Duodenal mucosa (tissue), 2 donors: ENCODE measurements around the gene AXL.

Source experiments
- H3K27ac ChIP-seq: one replicate; pipeline ENCODE4 v1.7.0; 2013; ENCODE audit warnings: low read depth, low read length
- H3K27me3 ChIP-seq, 2 donors: one replicate each; pipeline ENCODE4 v1.7.0; 2013; ENCODE audit warnings: low read length in 2 of 2, control low read depth in 1 of 2; ENCODE audit not compliant: insufficient read depth in 2 of 2, control insufficient read depth in 1 of 2
- H3K36me3 ChIP-seq, 2 donors: one replicate each; pipeline ENCODE4 v1.7.0; 2013; ENCODE audit warnings: low read length in 2 of 2, control low read depth in 1 of 2; ENCODE audit not compliant: insufficient read depth in 2 of 2, control insufficient read depth in 1 of 2
- H3K4me1 ChIP-seq, 2 donors: one replicate each; pipeline ENCODE4 v1.7.0; 2013; ENCODE audit warnings: low read length in 2 of 2, control low read depth in 1 of 2; ENCODE audit not compliant: insufficient read depth in 2 of 2, control insufficient read depth in 1 of 2
- H3K4me3 ChIP-seq, 2 donors: one replicate each; pipeline ENCODE4 v1.7.0; 2013; ENCODE audit warnings: low read length in 2 of 2, low read depth in 1 of 2
- H3K9ac ChIP-seq, 2 donors: one replicate each; pipeline ENCODE4 v1.7.0; 2013; ENCODE audit warnings: low read length in 2 of 2, low read depth in 1 of 2
- H3K9me3 ChIP-seq, 2 donors: one replicate each; pipeline ENCODE4 v1.7.0; 2013; ENCODE audit warnings: low read length in 2 of 2, control low read depth in 1 of 2; ENCODE audit not compliant: control insufficient read depth in 1 of 2

Gene AXL

DNA sequence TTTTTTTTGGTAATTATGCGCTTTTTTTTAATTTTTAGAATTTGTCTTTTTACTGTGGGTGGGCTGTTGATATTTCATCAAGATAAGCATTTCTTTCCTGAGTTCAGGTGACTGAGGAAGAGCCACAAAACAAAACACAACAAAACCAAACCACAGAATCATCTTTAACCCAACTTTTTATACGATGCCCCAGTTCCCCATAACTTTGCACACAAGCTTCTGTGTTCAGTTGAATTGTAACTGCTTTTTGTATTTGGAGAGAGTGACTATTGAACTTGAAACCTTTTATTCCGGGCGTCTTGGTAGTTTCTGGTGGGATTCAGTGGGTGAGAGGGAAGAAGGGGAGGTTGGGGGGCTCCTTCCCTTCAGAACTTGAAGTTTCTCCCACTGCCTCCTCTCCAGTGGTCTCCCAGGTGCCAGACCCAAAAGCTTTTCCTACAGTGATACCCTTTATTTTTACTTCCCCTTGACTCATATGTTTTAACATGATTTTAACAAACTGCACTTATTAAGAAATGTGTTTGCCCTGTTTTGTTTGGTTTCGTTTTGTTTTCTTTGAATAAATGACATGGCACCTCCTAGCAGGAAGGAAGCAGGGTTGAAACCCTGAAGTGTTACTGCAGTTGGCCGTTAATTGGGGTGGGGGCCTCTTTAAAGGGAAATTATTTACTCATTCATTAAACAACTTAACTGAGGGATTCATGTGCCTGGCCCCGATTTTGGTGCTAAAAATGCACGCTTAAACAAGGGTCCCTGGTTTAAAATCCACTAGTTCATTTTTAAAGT, 88.3 kb downstream of the AXL start:
- Histone ChIP-seq H3K27me3 (no peaks in the 10 kb centered on the region), H3K4me1 (peaks cover 28 to 55% of the 10 kb centered on the region in 2 donors), H3K9ac (peak overlapping the region in 1 of 2 donors; percentile 88), H3K4me3 (no peak overlapping the region), H3K27ac (peak overlapping the region; percentile 59), H3K9me3 (no peaks in the 10 kb centered on the region), H3K36me3 (peaks cover 30 to 54% of the 10 kb centered on the region in 2 donors)

DNA sequence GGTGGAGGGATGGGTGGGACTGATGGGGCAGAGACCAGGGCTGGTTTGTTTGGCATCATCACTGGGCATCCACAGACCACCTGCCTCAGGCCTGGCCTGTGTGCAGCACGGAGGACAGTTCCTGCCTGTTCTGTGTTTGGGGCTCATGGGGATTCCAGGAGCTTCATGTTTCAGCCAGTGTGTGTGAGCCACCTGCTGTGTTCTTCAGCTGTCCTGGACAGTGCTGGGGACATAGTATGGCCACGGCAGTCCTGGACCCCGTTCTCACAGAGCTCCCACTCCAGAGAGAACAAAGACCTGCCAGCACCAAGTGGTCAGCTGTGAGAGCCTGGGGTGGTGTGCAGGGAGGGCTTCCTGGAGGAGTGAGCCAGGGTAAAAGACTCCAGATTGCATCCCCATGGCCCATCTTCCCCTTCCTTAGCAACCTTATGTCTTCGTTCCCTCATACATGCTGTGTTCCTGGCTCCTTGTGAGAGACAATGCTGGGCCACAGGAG, 89.0 kb downstream of the AXL start:
- Histone ChIP-seq H3K4me1 (peaks cover 28 to 55% of the 10 kb centered on the region in 2 donors), H3K36me3 (peaks cover 30 to 47% of the 10 kb centered on the region in 2 donors), H3K27me3 (no peaks in the 10 kb centered on the region), H3K4me3 (no peak overlapping the region), H3K9me3 (no peaks in the 10 kb centered on the region), H3K27ac (peak overlapping the region; percentile 59), H3K9ac (peak overlapping the region; percentile 67 to 88)

DNA sequence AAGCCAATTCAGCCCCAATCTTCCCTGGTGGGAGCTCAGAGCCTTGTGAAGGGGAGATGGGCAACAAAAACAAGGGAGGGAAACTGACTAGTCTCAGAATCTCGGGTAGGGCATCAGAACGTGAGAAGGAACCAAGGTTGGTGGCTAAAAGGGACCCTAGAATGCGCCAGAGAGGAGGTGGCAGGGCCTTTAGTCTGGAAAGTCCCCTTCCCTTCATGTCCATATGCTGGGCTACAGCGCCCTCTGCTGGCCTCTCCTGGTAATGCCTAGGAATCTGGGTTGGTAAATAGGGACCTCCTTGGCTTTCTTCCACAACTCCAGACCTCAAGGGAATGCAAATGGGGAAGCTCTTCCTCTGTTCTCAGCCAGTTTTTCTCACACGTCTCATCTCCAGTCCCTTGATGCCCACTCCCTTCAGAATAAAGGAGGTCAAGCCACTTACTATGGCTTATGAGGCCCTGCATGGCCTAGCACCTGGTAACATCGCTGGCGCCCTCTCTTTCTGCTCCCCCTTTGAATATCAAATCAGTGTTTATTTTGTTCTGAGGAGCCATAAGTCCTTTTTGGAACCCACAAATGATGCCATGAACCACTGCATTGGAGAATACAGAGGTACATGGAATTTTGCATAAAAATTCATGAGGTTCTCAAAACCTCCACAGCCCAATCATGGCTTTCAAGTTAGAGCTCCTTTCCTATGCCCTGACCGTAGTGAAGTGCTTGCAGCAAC, 89.6 kb downstream of the AXL start:
- Histone ChIP-seq H3K27ac (peak overlapping the region; percentile 59), H3K27me3 (no peaks in the 10 kb centered on the region), H3K36me3 (peaks cover 28 to 47% of the 10 kb centered on the region in 2 donors), H3K9me3 (no peaks in the 10 kb centered on the region), H3K9ac (peak overlapping the region; percentile 88 to 99), H3K4me3 (peak overlapping the region; percentile 82 to 99), H3K4me1 (peaks cover 28 to 53% of the 10 kb centered on the region in 2 donors)

DNA sequence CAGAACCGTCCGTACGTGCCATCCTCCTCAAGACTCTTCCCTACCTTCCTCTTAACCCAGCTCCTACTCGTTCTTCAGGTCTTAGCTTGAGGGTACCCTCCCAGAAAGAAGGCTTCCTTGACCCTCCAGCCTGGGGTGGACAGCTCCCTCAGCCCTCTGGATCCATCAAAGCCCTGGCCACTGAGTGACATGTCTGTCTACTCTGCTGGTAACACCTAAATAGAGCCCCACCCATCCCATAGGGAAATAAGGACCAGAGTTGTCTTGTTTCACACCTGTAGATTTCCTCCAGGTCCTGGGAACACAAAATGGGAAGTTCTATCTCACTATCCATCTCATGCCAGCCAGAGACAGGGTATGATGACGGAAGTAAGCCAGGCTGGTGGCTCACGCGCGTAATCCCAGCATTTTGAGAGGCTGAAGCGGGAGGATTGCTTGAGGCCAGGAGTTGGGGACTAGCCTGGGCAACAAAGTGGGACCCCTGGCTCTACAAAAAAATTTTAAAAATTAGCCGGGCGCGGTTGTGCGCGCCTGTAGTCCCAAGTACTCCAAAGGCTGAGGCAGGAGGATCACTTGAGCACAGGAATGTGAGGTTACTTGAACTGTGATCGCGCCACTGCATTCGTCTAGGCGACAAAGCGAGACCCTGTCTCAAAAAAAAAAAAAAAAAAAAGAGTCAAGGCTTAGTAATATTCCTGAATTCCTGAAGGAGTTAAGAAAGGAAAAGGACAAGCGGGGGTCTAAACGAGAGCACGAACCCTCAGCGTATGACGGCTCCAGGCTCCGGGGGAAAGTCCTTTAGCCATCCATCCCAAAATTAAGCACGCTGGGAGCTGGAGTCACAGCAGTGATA, 90.4 kb downstream of the AXL start:
- Histone ChIP-seq H3K9ac (peak overlapping the region; percentile 88 to 99), H3K9me3 (no peaks in the 10 kb centered on the region), H3K4me3 (peak overlapping the region; percentile 82 to 99), H3K27ac (peak overlapping the region; percentile 93), H3K36me3 (peaks cover 20 to 46% of the 10 kb centered on the region in 2 donors), H3K4me1 (peaks cover 26 to 46% of the 10 kb centered on the region in 2 donors), H3K27me3 (no peaks in the 10 kb centered on the region)

DNA sequence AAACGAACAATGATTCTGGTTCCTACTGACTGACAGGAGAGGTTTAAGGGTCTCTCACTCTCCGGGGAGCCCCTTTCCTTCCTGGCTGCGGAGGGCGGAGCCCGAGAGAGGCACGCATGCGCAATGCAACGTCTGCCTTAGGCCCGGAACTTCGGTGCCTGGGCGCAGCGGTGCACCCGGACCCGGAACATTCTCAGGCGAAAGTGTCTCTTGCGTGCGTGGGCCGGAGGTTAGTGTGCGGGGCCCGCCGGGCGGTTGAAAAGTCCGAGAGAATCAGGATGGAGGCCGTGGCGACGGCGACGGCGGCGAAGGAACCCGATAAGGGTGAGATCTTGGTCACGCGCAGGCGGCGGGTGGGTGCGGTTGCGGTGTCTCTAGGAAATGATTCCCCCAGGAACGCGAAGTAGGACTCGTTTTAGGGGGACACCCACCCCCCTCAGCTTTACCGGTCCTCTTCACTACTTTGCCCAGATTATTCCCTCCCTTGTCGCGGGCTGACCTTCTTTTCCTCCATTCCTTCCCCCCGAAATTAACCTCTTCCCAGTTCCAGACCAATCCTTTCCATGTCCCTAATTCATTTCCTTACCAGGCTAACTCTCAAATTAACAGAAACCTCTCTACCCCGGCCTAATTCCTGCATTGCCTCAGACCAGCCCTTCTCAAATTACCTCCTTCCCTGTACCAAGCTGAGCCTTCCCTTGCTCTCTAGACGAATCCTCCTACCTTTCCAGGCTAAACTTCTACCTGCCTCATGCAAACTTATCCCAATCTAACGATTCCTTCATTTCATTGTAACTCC, 91.2 kb downstream of the AXL start, which contains the start of gene CCDC97:
TSS of gene CCDC97 (plus strand) at position 140 of the 799 bp plus-strand sequence. CDS start at position 279, 139 bp downstream.
- peak within 1 kb of the TSS; percentile 88 to 99 for H3K9ac ChIP-seq
- H3K27me3 ChIP-seq, result no peaks in the 10 kb centered on the region
- peak within 1 kb of the TSS; percentile 82 to 99 for H3K4me3 ChIP-seq
- H3K36me3 ChIP-seq, result peaks cover 12 to 37% of the 10 kb centered on the region in 2 donors
- H3K4me1 ChIP-seq, result peaks cover 23 to 38% of the 10 kb centered on the region in 2 donors
- peak within 1 kb of the TSS; percentile 93 for H3K27ac ChIP-seq
- no peaks in the 10 kb centered on the region for H3K9me3 ChIP-seq

DNA sequence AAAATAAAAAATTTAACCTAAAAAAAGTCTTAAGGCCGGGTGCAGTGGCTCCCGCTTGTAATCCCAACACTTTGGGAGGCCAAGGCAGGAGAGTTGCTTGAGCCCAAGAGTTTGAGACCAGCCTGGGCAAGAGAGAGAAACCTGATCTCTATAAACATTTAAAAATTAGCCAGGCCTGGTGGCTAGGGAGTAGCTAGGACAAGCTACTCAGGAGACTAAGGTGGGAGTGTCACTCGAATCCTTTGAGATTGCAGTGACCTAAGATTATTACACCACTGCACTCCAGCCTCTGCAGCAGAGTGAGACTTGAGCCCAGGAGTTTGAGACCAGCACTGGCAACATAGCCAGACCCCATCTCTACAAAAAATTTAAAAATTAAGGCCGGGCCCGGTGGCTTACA, 92.0 kb downstream of the AXL start:
- no peaks in the 10 kb centered on the region for H3K9me3 ChIP-seq
- no peaks in the 10 kb centered on the region for H3K27me3 ChIP-seq
- H3K27ac ChIP-seq, result no peak overlapping the region
- H3K4me3 ChIP-seq, result peak overlapping the region; percentile 82 to 99
- H3K4me1 ChIP-seq, result peaks cover 23 to 30% of the 10 kb centered on the region in 2 donors
- H3K9ac ChIP-seq, result peak overlapping the region; percentile 88 to 99
- peaks cover 8 to 33% of the 10 kb centered on the region in 2 donors for H3K36me3 ChIP-seq
